ENCODE measurements around the gene HECTD2. TPM values are rescaled to one million over a fixed set of nuclear protein-coding genes. Genes with fewer than 3 reads are reported as not detected.

HECTD2 gene
- total RNA-seq, 2 donors from 2014 or later = 2.5 to 5.6 TPM

DNA sequence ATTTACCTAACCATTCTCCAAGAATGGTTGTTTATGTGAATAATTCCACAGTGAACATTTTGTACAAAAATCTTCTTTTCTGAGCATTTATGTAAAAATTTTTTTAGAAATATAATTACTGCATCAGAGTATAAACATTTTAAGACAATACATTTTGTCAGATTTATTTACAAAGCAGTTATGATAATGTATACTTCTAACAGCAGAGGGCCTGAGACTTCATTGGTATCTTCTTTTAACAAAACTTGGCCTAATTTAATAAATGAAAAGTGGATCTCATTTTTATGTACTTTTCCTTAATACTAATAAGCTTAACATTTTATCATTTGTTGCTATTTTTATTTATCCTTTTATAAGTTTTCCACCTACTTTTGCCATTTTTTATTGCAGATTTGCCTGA, 69.4 kb downstream of the HECTD2 start:
- Histone ChIP-seq H3K9me3 (no peaks in the 10 kb centered on the region), H3K36me3 (no peaks in the 10 kb centered on the region), H3K9ac (ENCODE audit: low read depth in 2 of 2, low read length in 2 of 2) (no peak overlapping the region), H3K4me3 (no peak overlapping the region), H3K27me3 (no peaks in the 10 kb centered on the region), H3K27ac (no peak overlapping the region), H3K4me1 (no peaks in the 10 kb centered on the region)
- no peak for DNase-seq
- intact Hi-C loops (cut with DNase I) = no loop called here
- TF ChIP-seq, protein P1, sequence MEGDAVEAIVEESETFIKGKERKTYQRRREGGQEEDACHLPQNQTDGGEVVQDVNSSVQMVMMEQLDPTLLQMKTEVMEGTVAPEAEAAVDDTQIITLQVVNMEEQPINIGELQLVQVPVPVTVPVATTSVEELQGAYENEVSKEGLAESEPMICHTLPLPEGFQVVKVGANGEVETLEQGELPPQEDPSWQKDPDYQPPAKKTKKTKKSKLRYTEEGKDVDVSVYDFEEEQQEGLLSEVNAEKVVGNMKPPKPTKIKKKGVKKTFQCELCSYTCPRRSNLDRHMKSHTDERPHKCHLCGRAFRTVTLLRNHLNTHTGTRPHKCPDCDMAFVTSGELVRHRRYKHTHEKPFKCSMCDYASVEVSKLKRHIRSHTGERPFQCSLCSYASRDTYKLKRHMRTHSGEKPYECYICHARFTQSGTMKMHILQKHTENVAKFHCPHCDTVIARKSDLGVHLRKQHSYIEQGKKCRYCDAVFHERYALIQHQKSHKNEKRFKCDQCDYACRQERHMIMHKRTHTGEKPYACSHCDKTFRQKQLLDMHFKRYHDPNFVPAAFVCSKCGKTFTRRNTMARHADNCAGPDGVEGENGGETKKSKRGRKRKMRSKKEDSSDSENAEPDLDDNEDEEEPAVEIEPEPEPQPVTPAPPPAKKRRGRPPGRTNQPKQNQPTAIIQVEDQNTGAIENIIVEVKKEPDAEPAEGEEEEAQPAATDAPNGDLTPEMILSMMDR (IDR thresholded peaks at IDR 0.05) = no peak

DNA sequence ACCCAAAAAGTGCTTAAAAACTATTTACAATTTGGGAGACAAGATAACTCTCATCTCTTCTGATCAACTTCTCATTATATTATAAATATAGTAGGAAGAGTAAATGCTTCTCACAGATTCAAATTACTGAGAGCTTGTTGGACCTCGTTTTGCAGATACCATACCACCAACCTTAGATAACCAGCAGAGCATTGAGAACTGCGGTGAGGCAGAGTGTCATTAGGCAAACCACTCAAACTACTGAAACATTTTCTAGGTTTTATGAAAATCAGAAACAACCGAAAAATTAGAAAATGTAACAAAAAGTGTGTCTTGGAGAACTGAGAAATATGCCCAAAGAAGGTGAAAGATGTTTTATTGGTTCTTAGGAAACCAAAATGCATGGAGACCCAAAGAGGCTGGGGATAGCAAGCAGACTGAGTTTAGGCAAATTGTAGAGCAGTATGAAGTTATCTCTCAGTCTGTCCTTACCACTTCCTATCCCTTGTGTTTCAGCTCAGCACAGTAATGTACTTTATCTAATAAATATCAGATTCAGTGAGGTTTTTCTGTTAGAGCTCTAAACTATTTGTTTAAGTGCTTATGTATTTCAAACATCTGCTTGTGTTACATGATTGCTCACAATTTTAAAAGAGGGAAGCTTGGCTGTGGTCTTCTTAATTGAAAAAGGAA, 77.9 kb downstream of the HECTD2 start:
- DNase-seq = no peak
- TF ChIP-seq, protein P1 (IDR thresholded peaks at IDR 0.05) = no peak
- Histone ChIP-seq H3K27ac (no peak overlapping the region), H3K9me3 (no peaks in the 10 kb centered on the region), H3K4me3 (no peak overlapping the region), H3K36me3 (no peaks in the 10 kb centered on the region), H3K9ac (ENCODE audit: low read depth in 2 of 2, low read length in 2 of 2) (no peak overlapping the region), H3K27me3 (no peaks in the 10 kb centered on the region), H3K4me1 (no peaks in the 10 kb centered on the region)
- intact Hi-C loops (cut with DNase I) = no loop called here

DNA sequence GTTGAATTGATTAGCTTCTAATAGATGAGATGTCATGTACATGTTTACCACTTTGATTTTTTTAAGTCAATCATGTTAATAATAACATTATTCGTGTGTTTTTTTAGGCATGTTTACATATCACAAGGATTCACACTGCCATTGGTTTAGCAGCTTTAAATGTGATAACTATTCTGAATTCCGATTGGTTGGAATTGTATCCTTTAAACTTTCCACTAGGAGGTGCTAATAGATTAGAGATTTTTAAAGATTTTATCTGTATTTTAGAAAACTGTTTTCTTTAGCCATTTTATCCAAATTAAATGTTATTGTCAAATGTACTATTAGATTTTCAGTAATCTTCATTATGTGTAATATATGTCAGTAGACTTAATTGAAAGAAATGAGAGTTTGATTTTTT, 83.2 kb downstream of the HECTD2 start:
- intact Hi-C loops (cut with DNase I) = loop anchor here (2.0 kb wide), 1 partner anchor 141 kb away; no protein-coding TSS in a partner anchor
- TF ChIP-seq, protein P1 (IDR thresholded peaks at IDR 0.05) = peak; percentile 33
- no peak for DNase-seq
- H3K9ac ChIP-seq (ENCODE audit: low read depth in 2 of 2, low read length in 2 of 2) = no peak overlapping the region
- no peak overlapping the region for H3K4me3 ChIP-seq
- H3K27me3 ChIP-seq = no peaks in the 10 kb centered on the region
- H3K27ac ChIP-seq = no peak overlapping the region
- H3K36me3 ChIP-seq = no peaks in the 10 kb centered on the region
- H3K4me1 ChIP-seq = no peaks in the 10 kb centered on the region
- no peaks in the 10 kb centered on the region for H3K9me3 ChIP-seq

DNA sequence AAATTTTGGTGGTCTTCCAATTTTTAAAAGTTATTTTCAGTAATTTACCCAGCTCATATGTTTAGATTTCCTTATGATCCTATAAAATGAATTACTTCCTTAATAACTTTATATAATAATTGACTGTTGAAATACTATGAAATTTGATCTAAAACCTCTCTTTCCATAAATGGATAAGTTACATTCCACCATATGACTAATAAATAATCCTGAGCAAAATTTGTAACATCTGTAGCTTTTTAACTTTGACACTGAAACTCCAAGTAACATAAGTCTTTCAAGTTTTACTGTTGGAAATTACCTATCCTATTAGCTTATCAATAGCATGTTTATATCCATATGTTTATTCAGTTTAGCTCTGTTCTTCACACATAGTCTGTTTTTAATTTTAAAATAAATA, 85.3 kb downstream of the HECTD2 start:
- Histone ChIP-seq H3K4me3 (no peak overlapping the region), H3K27me3 (no peaks in the 10 kb centered on the region), H3K36me3 (no peaks in the 10 kb centered on the region), H3K9ac (ENCODE audit: low read depth in 2 of 2, low read length in 2 of 2) (no peak overlapping the region), H3K4me1 (no peaks in the 10 kb centered on the region), H3K9me3 (no peaks in the 10 kb centered on the region), H3K27ac (no peak overlapping the region)
- intact Hi-C loops (cut with DNase I) = no loop called here
- TF ChIP-seq, protein P1 (IDR thresholded peaks at IDR 0.05) = no peak
- DNase-seq = no peak

DNA sequence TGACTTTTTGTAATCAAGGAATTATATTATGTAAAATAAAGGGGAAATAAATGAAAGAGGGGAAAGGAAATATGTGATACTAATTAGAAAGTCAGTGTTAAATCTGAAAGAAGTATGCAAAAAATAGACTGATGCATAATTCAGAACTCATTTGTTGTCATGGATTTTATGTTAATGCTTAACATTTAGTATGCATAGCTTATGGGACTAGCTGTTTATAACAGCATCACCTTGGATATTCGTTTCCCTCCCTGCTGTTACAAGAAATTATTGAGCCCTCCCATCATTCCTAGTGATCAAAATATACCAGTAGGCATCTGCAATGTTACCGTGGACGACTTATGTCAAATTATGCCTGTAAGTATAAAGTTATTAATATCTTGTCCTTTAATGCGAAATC, 85.9 kb downstream of the HECTD2 start:
- no peaks in the 10 kb centered on the region for H3K27me3 ChIP-seq
- no peak overlapping the region for H3K27ac ChIP-seq
- H3K4me1 ChIP-seq = no peaks in the 10 kb centered on the region
- H3K36me3 ChIP-seq = no peaks in the 10 kb centered on the region
- no peak for DNase-seq
- H3K9me3 ChIP-seq = no peaks in the 10 kb centered on the region
- intact Hi-C loops (cut with DNase I) = no loop called here
- no peak overlapping the region for H3K4me3 ChIP-seq
- no peak overlapping the region for H3K9ac ChIP-seq (ENCODE audit: low read depth in 2 of 2, low read length in 2 of 2)
- TF ChIP-seq, protein P1 (IDR thresholded peaks at IDR 0.05) = no peak

Measured in colonic mucosa (tissue), 4 donors.